GM18868 (cell line): ENCODE measurements around the gene PPME1.

Experiments
- ATAC-seq: cut with Tn5 transposase; IDR thresholded peaks from one replicate; pipeline ENCODE4 v1.9.1; 2021; ENCODE audit warnings: mild to moderate bottlenecking, moderate library complexity; ENCODE audit not compliant: unreplicated experiment

Gene PPME1

GRCh38 chr11:74221816-74222215 lies 50.7 kb downstream of the PPME1 start:
- no peak for ATAC-seq

DNA sequence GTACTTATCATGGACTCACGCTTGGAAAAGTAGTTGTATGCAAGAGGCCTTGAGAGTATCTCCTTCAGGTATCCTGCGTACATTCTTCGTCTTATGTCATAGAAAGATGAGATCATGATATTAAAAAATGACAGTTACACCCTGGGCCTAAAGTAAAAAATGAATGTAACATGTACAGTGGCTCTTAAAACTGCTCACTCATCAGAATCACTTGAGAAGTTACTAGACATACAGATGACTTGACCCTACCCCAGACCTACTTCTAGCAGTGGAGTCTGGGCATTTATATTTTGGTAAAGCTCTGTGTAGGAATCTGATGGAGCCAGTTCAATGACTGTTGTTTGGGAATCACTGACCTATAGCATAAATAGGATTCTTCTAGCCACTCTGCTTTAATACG lies 54.5 kb downstream of the PPME1 start:
- no peak for ATAC-seq

- no peak for ATAC-seq
Observed at GRCh38 chr11:74226907-74227306, 55.8 kb downstream of the PPME1 start.

DNA sequence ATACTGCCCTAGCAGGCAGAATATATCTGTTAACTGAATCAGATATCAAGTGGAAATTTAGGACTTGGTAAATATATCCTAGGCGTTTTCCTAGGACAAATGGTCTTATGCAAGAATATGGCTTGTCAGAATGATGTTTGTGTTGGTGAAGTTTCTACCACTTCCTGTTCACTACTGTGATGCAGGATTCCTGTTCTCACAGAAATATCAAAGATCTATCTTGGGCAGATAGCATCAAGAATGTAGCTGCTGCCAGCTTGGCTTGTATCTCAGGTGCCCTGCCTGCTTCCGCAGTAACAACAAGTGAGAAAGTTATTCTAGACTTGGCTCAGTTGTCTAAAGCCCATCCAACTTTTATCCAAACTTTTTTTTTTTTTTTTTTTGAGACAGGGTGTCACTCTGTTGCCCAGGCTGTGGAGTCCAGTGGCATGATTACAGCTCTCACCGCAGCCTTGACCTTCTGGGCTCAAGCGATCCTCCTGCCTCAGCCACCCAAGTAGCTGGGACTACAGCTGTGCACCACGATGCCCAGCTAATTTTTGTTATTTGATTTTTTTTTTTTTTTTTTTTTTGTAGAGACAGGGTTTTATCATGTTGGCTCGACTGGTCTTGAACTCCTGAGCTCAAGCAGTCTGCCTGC lies 61.3 kb downstream of the PPME1 start:
- ATAC-seq, result no peak

GRCh38 chr11:74233683-74234082 lies 62.6 kb downstream of the PPME1 start:
- ATAC-seq, result no peak

DNA sequence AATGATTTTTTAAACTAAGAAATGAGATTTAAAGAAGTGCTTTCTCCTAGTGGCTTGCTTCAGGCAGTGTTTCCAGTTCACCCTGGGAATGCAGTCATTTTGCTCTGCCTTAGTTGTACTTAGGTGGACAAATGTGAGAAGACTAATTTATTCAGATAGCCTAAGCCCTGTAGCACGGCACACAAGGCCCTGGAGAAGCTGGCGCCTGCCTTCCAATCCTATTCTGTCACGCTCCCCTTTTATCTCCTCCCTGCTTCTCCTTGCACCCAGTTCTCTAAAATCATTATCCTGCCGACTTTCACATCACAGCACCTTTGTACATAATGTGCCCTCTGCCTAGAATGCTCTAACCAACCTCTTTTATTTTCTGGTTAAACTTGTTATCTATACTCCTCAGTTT lies 64.0 kb downstream of the PPME1 start:
- no peak for ATAC-seq

GRCh38 chr11:74237541-74237940 lies 66.5 kb downstream of the PPME1 start:
- no peak for ATAC-seq

DNA sequence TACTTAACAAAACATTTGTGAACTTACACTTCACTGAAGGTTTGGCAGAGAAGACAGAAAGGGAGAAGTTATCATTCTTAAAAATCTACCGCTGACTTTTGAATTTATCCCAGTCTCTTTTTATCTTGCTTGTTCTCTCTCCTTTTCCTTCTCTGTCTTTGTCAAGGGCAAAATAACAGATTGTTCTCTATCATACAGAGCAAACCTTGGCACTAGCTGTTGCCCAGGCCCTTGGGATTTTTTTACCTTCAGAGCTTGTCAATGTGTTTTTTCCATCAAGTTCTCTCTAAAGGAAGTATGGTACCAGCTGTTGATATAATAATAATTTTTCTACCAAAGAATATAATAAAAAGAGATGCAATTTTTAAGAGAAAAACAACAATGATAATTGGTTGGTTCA lies 67.2 kb downstream of the PPME1 start:
- no peak for ATAC-seq

- no peak for ATAC-seq
Observed at GRCh38 chr11:74248469-74248868, 77.4 kb downstream of the PPME1 start.

- no peak for ATAC-seq
Observed at GRCh38 chr11:74249496-74249895, 78.4 kb downstream of the PPME1 start.

DNA sequence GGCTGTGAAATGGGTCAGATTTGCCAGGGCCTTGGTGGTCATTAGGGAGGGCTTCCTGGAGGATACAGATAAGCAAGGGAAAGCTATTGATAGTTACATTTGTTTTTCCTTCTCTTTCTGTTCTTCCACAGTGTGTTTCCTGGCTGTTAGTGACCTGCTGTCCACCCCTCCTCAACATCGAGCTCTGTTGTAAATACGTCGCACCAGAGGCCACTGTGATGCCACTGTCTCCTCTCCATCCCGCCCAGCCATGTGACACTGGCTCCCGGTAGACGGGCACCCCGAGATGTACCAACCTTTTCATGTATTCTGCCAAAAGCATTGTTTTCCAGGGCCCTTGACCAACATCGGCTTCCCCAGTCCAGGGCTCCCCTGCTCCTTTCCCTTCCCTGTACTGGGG lies 82.3 kb downstream of the PPME1 start:
- ATAC-seq, result no peak

DNA sequence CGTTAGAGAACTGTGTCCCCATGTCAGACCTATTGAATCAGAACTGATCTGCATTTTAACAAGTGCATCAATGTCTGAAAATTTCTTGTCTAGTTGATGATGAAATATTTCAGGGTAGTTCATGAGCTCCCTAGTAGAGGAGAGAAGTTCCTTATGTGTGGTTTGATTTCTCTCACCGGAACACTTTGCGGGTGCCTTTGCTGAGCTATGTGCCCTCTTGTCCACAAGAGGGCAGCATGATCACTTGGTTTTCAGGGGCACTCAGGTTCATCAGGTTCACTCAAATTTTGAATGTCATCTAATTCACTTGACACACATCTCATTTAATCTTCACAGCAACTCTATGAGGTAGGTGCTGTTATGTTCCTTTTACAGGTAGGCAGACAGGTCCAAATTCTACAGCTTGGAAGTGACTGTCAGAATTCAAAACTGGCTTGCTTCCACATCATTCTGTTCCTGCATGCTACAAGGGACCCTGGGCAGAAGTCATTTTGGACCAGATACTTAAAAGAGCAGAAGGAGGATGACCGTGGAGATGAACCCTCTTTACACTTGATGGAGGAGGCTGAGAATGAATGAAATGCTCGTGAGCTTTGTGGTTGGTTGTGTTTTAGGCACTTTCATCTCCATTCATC lies 84.8 kb downstream of the PPME1 start:
- ATAC-seq, result no peak

DNA sequence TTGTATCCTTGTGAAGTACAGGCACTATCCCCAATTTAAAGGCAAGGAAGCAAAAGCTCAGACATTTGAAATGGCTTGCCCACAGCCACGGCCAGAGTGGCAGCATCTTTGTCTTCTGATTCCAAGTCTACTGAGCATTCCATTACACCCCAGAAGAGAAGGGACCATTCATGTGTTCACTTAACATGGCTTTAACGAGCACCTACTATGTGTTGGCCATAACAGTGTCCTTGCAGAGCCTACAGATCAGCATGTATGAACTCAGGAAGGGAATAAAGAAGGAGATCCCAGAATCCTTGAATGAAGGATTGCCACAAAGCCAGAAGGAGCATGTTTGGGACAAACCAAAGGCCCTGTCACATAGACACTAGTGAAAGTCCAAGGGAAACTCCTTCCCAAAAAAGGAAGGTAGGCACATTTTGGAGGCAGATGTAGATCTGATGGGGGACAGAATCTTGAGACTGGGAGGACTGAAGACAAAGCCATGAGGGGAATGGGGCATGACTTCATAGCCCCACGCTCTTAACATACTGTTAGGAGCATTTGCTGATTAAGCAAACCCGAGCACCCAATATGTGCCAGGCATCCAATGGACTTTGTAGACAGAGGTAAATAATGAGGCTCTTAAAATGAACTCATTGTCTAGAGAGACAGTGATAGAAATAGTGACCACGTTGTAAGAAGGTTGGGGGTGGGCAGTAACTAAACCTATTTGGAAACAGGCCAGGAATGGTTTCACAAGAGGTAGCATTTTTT lies 85.5 kb downstream of the PPME1 start:
- ATAC-seq, result no peak

DNA sequence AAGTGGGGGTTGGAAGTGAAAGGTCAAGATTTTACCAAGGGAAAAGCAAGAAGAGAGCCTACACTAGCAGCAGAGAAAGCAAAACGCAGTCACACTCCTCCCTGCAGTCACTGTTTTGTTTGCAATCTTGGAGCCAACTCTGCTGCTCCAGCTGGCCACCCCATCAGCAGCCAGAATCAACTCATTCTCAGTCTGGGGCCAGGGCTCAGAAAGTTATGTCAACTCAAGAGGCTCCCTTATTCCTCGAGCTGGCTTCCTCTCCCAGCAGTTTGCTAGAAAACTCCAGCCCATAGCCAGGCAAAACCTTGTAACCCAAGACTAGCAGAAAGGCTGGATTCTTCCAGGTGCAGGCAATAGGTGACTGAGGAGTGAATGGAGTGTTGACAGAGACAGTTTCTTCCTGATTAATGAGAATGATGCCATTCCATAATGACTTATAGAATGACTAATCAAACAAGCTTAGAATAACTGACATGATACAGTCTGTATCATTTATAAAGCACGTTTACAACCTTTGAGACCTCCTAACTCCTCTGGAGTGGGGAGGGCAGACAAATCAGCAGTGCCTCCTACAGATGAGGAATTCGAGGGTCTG lies 87.0 kb downstream of the PPME1 start:
- ATAC-seq, result no peak

- ATAC-seq, result no peak
Observed at GRCh38 chr11:74262725-74263124, 91.6 kb downstream of the PPME1 start.

GRCh38 chr11:74265256-74265655 lies 94.2 kb downstream of the PPME1 start:
- no peak for ATAC-seq

DNA sequence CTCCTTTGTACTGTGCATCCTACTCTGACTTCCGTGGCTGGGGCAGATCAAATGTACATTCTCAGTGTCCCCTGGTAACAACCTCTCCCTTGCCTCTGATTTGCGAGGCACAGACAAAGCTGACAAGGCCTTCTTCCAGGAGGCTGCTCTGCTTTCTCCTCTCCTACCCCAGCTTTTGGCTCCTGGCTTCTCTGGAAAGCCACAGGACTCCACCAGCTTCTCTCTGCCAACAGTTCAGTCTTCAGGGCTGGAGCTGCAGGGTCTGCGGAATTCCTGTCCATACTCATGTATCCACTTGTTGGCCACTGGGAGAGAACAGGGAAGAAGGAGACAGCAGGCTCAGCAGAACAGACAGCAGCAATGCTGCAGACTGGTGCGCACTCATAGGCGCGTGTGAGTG lies 95.9 kb downstream of the PPME1 start:
- no peak for ATAC-seq

DNA sequence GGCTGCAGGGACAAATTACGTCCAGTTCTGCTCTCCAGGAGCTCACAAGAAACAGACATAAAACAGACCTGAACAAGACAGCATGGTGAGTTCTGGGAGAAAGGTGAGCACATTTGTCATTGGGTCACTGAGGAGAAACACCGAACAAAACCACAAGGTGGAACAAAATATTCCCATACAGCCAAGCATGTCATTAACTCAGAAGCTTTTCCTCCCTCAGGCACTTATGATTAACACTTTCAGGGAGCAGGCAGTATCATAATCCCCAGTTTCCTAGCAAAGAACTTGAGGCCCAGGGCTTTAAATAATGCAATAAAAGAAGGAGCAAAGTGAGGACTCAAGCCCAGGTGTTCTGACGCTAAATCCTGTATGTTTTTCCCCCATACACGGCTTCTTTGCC lies 97.4 kb downstream of the PPME1 start:
- ATAC-seq, result no peak

GRCh38 chr11:74269161-74269811 lies 98.2 kb downstream of the PPME1 start:
- ATAC-seq, result no peak

GRCh38 chr11:74272276-74272675 lies 101.2 kb downstream of the PPME1 start:
- ATAC-seq, result no peak

GRCh38 chr11:74276581-74276980 lies 105.5 kb downstream of the PPME1 start:
- no peak for ATAC-seq
